ENCODE results near the gene ARHGEF33.

The ARHGEF33 gene

GRCh38 chr2:38875227-38875575, 14.5 kb upstream of the ARHGEF33 start:
- Histone ChIP-seq H4K20me1 (ENCODE audit: insufficient read depth, low read length) (no peaks in the 10 kb centered on the region), H3K27ac (ENCODE audit: low read length) (no peak overlapping the region), H3K9me3 (ENCODE audit: insufficient read depth, low read length) (peaks cover 2% of the 10 kb centered on the region; the same call in 1 of the 2 replicates), H3K36me3 (replicated peaks; ENCODE audit: low read depth, low read length) (peaks cover 7% of the 10 kb centered on the region), H3K4me3 (ENCODE audit: low read length) (peak overlapping the region; percentile 95), H2AFZ (ENCODE audit: low read depth, low read length) (peak overlapping the region; percentile 94), H3K9ac (ENCODE audit: low read length) (peak overlapping the region; percentile 64), H3K4me1 (ENCODE audit: low read length) (peaks cover 9% of the 10 kb centered on the region), H3K4me2 (ENCODE audit: low read length) (peak overlapping the region; percentile 93), H3K79me2 (ENCODE audit: low read length) (peaks cover 16% of the 10 kb centered on the region), H3K27me3 (ENCODE audit: low read depth, low read length) (no peaks in the 10 kb centered on the region)
- TF ChIP-seq EZH2phosphoT487 (IDR thresholded peaks at IDR 0.05; ENCODE audit: low read depth), result no peak
- TF ChIP-seq, protein P1, sequence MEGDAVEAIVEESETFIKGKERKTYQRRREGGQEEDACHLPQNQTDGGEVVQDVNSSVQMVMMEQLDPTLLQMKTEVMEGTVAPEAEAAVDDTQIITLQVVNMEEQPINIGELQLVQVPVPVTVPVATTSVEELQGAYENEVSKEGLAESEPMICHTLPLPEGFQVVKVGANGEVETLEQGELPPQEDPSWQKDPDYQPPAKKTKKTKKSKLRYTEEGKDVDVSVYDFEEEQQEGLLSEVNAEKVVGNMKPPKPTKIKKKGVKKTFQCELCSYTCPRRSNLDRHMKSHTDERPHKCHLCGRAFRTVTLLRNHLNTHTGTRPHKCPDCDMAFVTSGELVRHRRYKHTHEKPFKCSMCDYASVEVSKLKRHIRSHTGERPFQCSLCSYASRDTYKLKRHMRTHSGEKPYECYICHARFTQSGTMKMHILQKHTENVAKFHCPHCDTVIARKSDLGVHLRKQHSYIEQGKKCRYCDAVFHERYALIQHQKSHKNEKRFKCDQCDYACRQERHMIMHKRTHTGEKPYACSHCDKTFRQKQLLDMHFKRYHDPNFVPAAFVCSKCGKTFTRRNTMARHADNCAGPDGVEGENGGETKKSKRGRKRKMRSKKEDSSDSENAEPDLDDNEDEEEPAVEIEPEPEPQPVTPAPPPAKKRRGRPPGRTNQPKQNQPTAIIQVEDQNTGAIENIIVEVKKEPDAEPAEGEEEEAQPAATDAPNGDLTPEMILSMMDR (IDR thresholded peaks at IDR 0.05; ENCODE audit: low read depth, low read length), result no peak

DNA sequence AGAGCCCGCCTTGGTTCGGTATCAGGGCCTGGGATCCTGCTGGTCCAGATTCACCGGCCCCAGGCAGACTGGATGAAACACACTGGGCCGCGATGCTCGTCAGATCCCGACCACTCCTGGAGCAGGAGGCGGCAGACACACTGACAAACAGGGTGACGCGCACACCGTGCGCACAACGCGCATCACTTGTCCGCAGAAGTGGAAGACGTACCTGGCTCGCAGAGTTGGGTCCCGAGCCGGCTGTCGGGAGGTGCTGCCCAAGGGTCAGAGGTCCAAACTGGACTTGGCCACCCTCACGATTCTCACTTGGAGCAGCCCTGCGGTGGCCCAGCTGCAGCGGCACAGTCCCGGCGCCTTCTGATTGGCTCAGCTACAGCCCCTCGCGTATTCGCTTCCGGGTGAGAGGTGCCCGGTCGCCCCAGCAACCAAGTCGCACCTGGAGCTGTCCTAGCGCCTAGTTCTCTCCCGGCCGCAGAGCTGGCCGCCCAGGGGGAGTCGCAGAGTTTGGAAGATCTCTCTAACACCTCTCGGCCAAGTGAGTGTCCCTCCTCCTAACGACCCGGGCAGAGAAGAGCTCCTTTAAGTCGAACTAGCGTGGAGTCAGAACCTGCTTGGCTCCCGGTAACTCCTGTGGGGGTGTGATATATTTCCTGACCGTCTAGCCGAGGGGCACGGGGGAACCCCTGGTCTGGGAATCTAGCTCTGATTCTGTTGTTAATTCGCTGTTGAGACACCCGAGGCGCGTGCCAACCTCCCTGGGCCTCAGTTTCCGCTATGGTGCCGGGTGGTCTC, 13.9 kb upstream of the ARHGEF33 start, which contains the start of the genes DHX57 and MORN2:
Gene DHX57, minus strand, starts transcription at position 359 of the 792 bp plus-strand sequence. CDS start 7,529 bp downstream, outside the sequence.
Gene MORN2, plus strand, starts transcription at position 401 of the 792 bp plus-strand sequence.
- Histone ChIP-seq H3K27me3 (ENCODE audit: low read depth, low read length) (no peaks in the 10 kb centered on the region), H3K4me3 (ENCODE audit: low read length) (peak within 1 kb of the TSS; percentile 95), H3K9ac (ENCODE audit: low read length) (peak within 1 kb of the TSS; percentile 64), H3K4me2 (ENCODE audit: low read length) (peak within 1 kb of the TSS; percentile 93), H3K9me3 (ENCODE audit: insufficient read depth, low read length) (no peaks in the 10 kb centered on the region), H3K79me2 (ENCODE audit: low read length) (peaks cover 16% of the 10 kb centered on the region), H3K27ac (ENCODE audit: low read length) (no peak within 1 kb of the TSS), H3K4me1 (ENCODE audit: low read length) (peaks cover 9% of the 10 kb centered on the region), H3K36me3 (replicated peaks; ENCODE audit: low read depth, low read length) (peaks cover 5% of the 10 kb centered on the region), H4K20me1 (ENCODE audit: insufficient read depth, low read length) (no peaks in the 10 kb centered on the region), H2AFZ (ENCODE audit: low read depth, low read length) (peak within 1 kb of the TSS; percentile 94)
- TF ChIP-seq, protein P1 (IDR thresholded peaks at IDR 0.05; ENCODE audit: low read depth, low read length), result no peak
- no peak for TF ChIP-seq EZH2phosphoT487 (IDR thresholded peaks at IDR 0.05; ENCODE audit: low read depth)

DNA sequence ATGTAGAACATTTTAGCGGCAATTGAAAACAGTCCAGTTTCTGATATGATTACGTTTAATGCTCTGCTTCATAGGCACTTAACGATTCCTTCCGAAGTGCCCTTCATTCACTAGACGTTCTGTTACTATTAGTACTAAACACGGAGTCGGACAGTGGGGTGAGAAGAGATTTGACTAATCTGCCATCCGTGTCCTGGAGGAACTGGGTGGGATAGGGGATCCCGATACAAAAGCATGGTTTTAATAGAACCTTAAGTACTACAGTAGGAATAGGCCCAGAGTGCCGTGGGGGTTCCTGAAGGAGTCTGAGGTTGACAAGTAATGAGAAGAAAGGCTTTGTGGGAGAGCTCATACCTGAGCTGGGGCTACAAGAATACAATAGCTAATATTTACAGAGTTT, 13.3 kb upstream of the ARHGEF33 start:
- Histone ChIP-seq H3K27ac (ENCODE audit: low read length) (no peak overlapping the region), H3K9me3 (ENCODE audit: insufficient read depth, low read length) (no peaks in the 10 kb centered on the region), H3K4me2 (ENCODE audit: low read length) (peak overlapping the region; percentile 93), H3K27me3 (ENCODE audit: low read depth, low read length) (no peaks in the 10 kb centered on the region), H4K20me1 (ENCODE audit: insufficient read depth, low read length) (no peaks in the 10 kb centered on the region), H3K79me2 (ENCODE audit: low read length) (peaks cover 16% of the 10 kb centered on the region), H3K4me3 (ENCODE audit: low read length) (peak overlapping the region; percentile 95), H2AFZ (ENCODE audit: low read depth, low read length) (peak overlapping the region; percentile 94), H3K9ac (ENCODE audit: low read length) (peak overlapping the region; percentile 64; the same call in 1 of the 2 replicates), H3K4me1 (ENCODE audit: low read length) (peaks cover 9% of the 10 kb centered on the region), H3K36me3 (replicated peaks; ENCODE audit: low read depth, low read length) (peaks cover 5% of the 10 kb centered on the region)
- TF ChIP-seq EZH2phosphoT487 (IDR thresholded peaks at IDR 0.05; ENCODE audit: low read depth), result no peak
- TF ChIP-seq, protein P1 (IDR thresholded peaks at IDR 0.05; ENCODE audit: low read depth, low read length), result no peak

- H3K27me3 ChIP-seq (ENCODE audit: low read depth, low read length), result no peaks in the 10 kb centered on the region
- no peak overlapping the region for H3K27ac ChIP-seq (ENCODE audit: low read length)
- no peak overlapping the region for H2AFZ ChIP-seq (ENCODE audit: low read depth, low read length)
- H3K4me3 ChIP-seq (ENCODE audit: low read length), result no peak overlapping the region
- H3K9me3 ChIP-seq (ENCODE audit: insufficient read depth, low read length), result no peaks in the 10 kb centered on the region
- no peaks in the 10 kb centered on the region for H3K79me2 ChIP-seq (ENCODE audit: low read length)
- no peak overlapping the region for H3K9ac ChIP-seq (ENCODE audit: low read length)
- no peak overlapping the region for H3K4me2 ChIP-seq (ENCODE audit: low read length)
- H3K4me1 ChIP-seq (ENCODE audit: low read length), result no peaks in the 10 kb centered on the region
- no peaks in the 10 kb centered on the region for H3K36me3 ChIP-seq (replicated peaks; ENCODE audit: low read depth, low read length)
- H4K20me1 ChIP-seq (ENCODE audit: insufficient read depth, low read length), result no peaks in the 10 kb centered on the region
- TF ChIP-seq EZH2phosphoT487 (IDR thresholded peaks at IDR 0.05; ENCODE audit: low read depth), result no peak
- TF ChIP-seq, protein P1 (IDR thresholded peaks at IDR 0.05; ENCODE audit: low read depth, low read length), result no peak
These were observed 3.6 kb upstream of the ARHGEF33 start for GRCh38 chr2:38886063-38886462.

Measured in OCI-LY3 (cell line).